Activated CD4-positive, alpha-beta T cell treated with anti-CD3 and anti-CD28 coated beads for 24 hours (primary cell): ENCODE results near the gene SLC41A3.

Source experiments
- DNase-seq, 2 donors: peaks; one replicate each; pipeline ENCODE4 v3.0.0-alpha.2; 2020; ENCODE audit warnings: low read depth in 2 of 2

Gene SLC41A3

DNA sequence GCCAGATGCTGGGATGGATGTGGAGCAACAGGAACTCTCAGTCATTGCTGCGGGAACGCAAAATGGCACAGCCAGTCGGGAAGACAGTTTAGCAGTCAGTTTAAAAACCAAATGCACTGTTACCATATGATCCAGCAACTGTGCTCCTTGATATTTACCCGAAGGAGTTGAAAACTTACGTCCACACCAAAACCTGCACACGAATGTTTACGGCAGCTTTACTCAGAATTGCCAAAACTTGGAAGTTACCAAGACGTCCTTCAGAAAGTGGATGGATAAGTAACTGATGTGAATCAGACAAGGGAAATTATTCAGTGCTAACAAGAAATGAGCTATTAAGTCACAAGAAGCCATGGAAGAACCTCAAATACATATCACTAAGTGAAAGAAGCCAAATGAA, 36.1 kb upstream of the SLC41A3 start:
- no peak for DNase-seq

DNA sequence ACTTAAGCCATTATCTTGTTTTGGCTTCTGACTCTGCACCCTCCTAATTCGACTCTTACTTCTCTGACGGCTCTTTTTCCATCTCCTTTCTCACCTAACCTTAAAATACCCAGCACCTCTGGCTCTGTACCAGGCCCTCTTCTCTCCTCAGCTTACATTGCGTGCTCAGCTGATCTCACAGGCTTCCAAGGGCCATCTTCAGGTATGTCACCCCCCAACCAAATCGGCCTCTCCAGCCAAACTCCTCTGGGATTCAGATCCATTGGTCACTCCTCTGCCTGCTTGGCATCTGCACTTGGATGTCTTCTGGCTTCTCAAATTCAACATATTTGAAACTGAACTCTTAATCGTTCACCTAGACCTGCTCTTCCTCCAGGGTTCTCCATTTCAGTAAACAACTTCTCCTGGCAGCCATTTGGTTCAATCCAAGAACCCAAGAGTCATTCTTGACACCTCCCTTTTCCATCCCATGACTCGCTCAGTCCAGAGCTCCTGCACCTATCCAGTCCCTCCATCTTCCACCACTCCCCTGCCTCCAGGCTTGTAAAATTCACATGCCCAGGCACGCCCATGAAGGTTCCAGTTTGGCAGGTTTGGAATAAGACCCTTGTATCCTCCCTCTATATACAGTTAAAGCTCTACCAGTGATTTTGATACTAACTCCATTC, 35.2 kb upstream of the SLC41A3 start:
- no peak for DNase-seq

DNA sequence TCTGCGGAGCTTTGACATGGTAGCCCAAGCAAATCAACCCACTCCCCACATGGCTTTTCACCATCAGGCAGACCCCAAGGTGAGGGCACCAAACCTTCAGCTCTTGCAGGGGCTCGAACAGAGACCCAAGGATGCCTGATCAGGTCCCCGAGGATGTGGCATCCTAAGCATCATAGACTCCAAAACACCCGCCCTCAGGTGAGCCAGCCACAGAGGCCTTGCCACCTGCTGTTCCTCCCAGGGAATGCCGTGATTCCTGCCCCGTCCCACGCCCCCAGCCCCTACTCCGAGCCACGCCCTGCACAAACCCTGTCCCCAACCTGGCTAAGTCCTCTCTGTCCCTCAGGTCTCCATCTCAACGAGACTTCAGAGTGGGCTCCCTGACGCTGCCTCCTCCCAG, 34.7 kb upstream of the SLC41A3 start:
- no peak for DNase-seq

DNA sequence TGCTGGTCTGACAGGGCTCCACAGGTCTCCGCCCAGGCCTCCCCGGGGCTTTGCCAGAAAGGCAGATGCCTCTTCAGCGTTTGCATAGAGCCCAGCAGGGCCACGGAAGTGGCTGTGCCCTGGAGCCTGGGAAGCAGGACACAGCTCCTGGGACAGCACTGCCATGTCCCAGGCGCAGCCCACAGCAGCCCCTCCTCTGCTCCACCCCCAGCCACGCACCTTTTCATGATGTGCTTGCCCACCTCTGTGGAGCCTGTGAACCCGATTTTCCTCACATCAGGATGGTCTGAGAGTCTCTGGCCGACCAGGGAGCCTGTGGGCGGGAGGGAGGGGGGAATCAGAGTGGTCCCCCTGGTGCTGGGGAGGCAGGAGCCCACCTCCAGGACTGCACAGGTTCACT, 33.9 kb upstream of the SLC41A3 start:
- DNase-seq, result no peak

DNA sequence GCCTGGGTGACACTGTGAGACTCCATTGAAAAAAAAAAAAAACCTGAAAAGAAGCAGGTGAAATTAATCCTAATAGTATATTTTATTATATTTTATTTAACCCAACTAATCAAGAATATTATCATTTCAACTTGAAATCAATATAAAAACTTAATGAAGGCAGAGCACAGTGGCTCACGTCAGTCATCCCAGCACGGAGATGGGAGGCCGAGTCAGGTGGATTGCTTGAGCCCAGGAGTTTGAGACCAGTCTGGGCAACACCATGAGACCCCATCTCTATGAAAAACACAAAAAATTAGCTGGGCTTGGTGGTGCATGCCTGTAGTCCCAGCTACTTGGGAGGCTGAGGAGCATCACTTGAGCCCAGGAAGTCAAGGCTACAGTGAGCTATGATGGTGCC, 33.3 kb upstream of the SLC41A3 start:
- no peak for DNase-seq

DNA sequence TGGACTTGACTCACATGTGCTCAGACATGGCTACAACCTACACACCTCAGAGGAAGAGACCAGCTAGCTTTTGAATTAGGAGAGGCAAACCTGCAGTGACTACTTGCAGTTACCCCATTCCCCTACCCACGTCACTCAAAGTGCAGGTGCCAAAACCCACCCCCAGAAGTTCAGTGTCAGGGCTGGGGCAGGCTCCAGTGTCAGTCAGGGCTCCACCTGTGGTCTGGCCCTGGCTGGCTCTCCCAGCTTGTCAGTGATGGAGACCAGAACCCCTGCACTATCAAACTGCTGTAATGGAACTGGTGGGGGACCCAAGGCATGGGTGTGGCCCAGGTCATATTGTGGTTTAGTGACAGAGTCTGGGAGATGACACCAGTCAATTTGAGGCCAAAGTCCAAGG, 32.6 kb upstream of the SLC41A3 start:
- no peak for DNase-seq

DNA sequence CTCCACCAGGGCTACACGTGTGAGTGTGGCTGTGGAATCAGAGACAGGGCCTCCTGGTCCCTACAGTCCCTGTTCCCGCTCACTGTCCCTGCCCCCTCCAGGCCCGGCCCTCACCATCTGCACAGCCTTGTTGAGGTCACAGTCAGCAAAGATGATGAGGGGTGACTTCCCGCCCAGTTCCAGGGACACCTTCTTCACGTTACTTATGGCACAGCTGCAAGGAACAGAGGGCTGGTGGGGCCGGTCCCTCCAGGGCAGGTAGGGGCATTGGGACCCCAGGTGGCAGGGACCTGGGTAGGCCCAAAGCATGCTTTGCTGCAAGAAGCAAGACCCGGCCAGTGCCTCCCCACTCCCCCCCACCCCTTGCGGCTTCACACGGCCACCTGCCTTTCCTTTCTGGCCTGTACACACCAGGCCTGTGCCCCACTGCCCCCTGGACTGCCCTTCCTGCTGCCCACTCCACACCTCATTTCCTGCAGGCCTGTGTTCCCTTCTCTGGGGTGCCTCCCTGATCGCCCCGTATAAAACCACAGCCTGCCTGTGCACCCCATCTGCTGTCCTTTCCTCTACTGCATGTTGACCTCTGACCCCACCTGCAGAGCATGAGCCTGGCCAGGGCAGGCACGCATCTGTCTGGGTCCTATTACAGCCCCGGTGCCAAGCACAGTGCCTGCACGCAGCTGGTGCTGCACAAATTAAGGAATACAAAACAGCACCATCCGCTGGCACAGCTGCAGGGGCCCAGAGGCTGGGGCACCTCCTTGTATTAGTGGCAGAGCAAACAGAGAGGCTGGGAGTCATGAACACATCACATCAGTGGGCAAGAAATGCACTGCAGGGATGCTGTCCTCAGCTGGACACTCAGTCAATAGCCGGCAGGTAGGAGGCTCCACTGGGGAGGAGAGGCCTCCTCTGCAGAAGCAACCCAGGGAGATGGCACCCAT, 30.8 kb upstream of the SLC41A3 start:
- DNase-seq, result no peak

DNA sequence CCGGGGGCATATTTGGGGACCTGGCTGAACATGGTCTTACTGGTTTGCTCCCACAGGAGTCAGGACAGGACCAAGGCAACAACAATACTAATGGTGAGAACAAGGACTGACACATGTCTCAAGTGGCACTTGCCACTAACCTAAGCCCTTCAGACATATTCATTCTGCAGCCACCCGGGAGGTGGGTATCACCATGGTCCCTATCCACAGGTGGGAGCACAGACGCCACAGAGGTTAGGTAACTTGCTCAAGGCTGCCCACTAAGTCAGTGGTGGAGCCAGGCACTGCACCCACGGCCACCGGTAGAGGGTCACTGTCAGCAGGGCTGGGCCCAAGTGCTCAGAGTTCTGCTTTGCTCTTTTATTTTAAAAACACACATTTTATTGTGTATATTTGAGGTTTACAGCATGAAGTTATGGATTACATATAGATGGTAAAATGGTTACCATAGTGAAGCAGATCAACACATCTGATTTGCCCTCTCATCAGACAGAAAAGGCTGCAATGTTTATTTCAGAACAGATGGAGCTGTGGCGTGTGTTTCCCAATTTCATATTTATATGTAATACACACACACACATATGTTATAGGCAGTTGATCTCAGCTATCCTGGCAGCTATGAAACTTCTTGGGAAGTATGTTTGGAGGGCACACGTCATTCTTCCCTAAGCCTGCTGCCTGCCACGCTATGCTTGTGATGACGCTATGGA, 30.0 kb upstream of the SLC41A3 start:
- DNase-seq, result no peak

DNA sequence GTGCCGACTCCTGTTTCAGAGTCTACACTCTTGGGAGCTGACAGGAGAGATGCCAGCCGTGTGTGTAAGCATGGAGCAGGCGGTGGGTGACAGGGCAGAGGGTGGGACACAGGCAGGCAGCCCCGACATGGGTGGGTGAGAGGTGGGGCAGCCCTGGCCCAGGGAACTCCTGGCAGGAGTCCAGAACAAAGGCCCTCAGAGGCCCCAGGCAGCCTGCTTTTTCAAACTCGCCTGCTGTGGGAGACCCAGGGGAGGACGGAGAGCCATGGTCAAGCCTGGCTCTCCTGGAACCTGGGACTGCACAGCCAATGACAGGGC, 29.3 kb upstream of the SLC41A3 start:
- no peak for DNase-seq

DNA sequence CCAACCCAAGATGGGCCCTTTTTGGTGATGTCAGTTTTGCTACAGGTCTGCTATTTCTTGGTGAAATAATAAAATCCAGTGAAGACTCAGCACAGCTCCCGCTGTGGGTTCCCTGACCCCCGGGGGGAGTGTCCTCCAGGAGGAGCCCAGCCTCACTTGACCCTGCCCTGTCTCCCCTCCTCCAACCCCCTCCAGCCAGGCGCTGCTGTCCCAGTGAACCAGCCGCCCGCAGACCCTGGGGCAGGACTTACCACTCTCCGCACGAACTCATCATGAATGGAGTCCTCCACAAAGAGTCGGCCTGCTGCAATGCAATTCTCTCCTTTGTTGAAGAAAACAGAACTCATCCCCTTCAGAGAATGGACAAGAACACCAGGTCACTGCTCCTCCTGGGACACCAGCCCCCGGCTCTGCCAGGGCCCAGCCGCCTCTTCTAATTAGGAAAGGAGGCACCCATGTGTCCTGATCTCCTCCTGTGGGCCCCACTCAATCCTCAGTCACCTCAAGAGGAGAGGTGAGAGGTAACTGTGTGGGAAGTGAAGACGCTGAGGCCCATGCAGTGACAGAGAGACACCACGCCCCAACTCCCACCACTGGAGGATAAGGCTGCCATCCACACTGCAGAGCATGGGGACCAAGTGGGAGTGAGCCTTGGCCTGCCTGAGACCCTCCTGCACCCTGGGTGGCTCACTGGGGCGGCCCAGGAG, 28.8 kb upstream of the SLC41A3 start:
- no peak for DNase-seq

DNA sequence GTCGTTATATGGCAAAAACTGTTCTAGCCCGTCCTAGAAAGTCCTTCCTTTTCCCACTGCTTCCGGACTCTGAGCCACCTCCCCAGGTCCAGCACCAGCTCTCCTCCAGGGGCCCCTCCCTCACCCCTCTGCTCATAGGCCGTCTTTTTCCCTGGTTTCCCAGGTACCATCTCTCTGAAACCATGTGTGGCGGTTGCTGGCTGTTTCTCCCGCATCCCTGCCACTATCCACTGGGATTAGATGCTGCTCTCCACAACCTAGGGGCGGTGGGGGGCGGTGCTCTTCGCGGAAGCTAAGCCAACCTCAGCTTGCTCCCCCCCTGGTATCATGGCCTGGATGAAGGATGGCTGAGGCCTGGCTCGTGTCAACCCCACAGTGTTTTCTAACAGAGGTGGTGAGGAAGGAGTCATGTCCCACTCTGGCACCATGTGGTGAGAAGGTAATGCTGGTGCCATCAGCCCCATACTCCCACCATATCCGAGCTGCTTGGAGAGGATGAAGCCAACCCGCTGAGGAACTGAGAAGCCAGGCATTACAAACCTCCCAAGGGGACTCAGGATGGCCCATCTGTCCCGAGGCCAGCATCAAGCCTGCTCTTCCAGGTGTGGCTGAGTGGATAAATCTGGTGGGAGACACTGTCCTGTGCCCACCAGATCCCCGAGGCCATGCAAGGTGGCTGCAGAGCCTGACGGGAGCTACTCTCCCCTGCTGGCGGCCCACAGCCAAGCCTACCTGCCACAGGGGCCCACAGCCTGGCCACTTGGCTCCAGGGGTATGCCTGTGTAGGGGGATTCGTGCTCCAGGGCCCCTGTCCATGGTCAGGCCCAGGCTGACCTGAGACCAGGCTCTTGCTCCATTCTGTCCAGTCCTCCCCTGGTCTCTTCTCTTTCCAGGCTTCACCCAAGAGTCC, 27.9 kb upstream of the SLC41A3 start:
- DNase-seq, result no peak

DNA sequence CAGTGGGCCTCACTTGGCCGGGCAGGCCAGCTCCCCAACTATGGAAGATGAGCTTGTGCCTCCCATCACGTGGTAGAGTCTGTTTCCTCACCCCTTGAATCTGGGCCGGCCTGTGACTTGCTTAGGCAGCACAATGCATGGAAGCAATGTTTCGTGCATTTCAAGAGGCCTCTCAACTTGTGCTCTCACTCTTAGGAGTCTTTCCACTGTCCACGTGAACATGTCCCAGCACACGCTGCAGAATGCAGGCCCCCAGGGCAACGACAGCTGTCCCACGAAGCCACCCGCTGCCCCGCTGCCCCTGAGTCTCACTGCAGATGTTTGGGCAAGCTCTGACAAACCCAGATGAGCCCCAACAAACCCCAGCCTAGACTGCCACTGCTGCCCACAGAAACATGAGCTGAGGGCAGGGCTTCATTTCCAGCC, 27.2 kb upstream of the SLC41A3 start:
- no peak for DNase-seq

DNA sequence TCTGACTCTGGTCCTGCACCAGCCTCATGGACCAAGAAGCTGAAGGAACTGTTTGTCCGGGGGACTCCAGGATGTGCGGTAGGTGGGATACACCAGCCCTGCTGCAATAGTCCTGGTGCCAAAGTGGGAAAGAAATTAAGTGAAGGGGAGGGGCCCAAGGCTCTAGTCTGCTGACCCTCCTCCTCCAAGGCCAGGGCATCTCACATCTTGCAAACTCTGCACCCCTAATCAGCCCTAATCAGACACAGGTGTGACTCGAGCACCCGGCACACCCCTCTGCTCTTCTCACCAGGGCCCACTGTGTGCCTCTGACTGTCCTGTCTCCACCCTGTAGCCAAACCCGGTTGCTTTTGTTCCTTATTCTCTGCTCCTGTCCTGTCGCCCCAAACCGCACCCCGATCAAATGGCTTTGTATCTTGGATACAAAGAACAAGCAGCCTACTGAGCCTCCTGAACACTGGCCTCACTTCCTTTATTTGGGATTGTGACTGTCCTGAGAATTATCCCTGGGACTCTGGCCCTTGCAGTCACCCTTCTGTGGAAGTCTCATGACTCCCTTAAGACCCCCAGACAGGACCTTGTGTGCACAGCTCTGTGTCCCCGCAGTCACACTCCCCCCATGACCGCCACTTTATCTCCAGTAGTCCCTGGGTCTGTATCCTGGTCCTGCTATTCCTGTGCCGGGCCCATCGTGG, 26.7 kb upstream of the SLC41A3 start:
- no peak for DNase-seq

DNA sequence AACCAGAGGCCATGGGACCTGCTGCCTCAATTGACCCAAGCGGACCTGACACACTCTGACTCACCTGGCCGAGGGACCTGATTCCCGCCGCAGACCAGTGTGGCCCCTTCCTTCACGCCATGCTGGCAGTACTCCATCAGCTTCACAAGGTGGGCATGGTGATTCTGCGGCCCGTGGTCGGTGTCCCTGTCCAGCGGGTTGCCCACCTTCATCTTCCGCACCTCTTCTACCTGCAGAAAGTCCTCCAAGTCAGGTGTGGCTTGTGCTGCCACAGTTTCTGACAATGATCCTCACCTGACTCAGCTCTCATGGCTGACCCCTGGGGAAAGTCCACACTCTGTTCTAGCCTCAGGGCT, 25.9 kb upstream of the SLC41A3 start:
- DNase-seq, result no peak

DNA sequence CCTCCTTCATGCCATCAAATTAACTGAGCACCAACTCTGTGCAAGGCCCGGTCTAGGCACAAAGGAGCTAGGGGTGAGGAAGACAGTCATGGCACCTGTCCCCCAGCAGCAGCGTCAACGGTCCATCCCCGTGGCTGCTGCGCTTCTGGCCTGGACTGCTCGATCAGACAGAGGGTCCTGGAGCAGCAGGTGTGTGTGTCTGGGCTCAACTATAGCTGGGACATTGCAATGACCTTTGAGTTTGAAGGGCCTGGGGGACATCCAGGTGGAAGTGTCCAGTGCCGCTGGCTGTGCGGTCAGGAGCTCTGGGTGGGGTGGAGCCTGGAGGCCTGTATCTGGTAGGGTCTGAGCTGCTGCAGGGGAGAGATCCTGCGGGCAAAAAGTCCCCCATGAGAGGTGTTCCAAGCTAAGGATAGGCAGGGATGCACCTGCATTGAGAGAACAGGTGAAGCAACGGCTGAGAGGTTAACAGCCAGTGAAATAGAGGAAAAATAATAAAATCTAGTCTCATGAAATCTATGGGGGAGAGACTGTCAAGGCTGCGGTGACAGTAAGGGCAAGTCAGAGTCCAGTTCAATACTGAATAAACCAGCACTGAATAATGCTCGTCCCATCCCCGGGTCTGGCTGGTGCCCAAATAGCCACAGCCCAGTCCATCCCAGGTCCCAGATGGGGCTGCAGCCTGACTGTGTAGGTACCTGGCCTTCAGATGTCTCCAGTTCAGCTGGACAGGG, 25.4 kb upstream of the SLC41A3 start:
- DNase-seq, result no peak

DNA sequence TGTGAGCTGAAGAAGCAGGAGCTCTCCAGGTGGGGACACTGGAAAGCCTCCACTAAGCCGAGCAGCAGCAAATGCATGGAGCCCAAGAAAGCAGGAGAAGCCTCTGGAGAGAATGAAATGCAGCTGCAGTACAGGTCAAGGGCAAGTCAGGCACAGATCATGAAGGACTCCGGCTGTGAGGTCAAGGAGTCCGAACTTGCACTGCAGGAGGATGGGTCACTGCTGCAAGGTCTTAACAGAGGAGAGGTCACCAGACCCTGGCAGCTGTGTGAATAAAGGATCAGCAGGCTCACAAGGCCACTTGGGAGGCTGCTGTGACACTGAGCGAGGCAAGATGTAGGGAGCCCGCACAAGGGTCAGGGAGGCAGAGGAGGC, 24.7 kb upstream of the SLC41A3 start:
- no peak for DNase-seq

DNA sequence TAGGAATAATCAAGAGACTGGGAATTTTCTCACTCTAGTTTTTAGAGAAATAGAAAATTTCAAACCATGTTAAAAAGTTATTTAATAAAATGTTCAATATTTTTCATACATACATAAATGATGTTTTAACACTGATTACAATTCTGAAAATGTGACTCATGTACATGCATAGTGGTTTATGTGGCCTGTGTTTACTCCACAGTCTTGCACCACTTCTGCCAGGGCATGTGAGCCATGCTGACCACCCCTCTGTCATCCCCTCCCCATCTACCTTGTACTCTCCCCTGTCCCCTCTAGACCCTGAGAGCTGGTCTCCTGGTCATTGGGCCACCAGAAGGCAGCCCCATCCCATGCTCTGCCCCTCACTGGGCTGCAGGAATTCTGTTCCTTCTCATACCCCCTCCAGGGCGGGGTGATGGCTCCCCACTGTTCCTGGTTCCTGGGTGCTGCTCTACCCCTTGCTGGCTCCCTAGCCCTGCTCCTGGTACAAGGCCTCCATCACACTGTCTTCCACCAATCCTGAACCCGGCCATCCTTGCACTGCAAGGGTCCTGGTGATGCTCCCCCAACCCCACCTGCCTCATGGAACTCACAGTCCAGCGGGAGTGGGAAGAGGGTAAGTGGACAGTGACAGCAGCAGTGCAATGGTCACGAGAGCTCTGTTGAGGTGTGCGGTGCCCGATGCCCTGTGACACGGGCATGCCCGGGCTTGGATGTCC, 24.2 kb upstream of the SLC41A3 start:
- no peak for DNase-seq

DNA sequence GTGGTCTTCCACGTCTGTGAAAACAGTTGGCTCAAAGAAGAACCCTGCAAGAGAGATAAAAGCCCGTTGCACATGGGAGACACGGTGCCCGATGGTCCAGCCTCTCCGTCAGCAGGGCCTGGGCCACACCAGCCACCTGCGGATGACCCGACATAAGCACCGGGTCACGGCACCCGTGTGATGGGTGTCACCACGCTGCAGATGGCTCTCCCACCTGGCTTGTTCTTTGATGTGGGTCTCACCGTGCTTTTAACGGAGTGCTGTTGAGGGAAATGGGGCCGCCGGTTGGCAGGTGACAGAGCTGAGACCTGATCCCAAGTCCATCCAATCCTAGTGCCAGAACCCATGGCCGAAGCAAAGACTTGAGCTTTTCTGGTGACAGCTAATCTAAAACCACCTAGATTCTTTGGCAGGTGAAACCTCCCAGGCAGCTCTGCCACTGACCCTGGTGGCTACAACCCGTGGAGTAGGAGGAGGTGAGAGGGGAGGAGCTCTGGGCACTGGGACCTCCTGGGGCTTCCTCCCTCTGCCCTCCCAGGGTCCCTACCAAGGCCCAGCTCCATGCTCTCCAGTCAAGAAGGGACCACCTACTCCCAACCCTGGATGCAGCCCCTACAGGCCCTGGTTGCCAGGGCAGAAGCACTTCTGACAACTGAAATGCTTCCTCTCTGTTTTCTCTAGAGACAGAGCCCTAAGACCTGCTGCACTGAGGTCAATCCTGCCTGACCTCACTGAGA, 23.4 kb upstream of the SLC41A3 start:
- no peak for DNase-seq
